NCI-H2081 (cell line): ENCODE results near the gene KAT14.
"Not testable (repeated sequence)": the region's sequence is repeated elsewhere in the genome, so short reads cannot be mapped to it uniquely, and the experiment has no call there.

Source experiments
- DNase-seq, 2 experiments: peaks; one replicate each; lab custom pipeline; 2025; lab: John Stamatoyannopoulos, UW

KAT14 gene

DNA sequence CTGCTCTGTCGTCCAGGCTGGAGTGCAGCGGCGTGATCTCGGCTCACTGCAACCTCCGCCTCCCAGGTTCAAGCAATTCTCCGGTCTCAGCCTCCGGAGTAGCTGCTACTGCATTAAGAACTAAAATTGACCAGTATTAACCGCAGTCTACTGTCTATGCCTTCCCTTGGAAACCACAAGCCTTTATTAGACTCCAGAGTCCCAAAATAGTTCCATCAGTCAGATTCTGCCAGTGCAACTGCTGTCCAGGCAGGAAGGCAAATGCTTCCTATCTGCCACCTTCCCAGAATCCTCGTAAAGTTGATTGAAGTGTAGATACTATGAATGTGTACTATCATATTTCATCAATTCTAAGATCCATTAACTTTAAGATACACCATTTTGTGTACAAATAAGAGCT is 16.7 kb downstream of the KAT14 start:
- DNase-seq = no peak

DNA sequence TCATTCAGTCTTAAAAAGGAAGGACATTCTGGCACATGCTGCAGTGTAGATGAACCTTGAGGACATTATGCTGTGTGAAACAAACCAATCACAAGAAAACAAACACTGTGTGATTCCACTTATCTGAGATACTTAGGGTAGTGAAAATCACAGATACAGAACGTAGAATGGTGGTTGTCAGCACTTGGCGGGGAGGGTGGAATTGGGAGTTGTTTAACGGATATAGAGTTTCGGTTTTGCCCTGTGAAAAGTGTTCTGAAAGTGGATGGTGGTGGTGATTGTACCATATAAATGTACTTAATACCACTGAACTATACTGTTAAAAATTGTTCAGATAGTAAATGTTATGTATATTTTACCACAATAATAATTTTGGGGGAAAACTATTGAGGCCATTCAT is 18.4 kb downstream of the KAT14 start:
- no peak for DNase-seq

DNA sequence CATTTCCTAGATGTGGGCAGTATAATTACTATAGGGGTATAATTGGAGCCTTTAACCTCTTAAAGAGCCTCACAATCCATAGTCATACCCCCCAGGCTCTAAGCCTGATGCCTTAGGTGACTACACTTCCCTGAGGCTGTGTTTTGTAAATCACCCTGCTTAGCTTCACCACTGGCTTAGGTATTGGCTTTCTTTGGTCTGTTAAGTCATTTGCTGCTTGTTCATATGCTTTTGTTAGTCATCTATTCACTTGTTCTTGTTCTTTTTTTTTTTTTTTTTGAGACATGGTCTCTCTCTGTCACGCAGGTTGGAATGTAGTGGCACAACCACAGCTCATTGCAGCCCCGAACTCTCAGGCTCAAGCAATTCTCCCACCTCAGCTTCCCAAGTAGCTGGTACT is 26.7 kb downstream of the KAT14 start:
- no peak for DNase-seq

DNA sequence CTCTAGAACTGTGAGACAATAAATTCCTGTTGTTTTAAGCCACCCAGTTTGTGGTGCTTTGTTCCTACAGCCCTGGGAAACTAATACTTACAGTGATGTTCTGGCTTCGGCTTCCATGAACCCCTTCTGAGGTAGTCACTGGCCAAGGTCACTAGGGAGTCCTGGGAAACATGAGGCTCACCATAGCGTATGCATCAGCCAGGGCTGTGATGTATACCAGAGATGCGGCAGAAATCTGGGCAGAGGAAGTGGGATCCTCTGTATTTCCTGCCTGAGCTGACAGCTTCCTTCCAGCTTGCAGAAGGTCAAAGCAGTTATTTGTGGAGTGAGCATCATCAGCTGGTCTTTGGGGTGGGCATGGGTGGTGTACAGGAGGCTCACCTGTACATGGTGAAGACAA is 27.9 kb downstream of the KAT14 start:
- DNase-seq = no peak

DNA sequence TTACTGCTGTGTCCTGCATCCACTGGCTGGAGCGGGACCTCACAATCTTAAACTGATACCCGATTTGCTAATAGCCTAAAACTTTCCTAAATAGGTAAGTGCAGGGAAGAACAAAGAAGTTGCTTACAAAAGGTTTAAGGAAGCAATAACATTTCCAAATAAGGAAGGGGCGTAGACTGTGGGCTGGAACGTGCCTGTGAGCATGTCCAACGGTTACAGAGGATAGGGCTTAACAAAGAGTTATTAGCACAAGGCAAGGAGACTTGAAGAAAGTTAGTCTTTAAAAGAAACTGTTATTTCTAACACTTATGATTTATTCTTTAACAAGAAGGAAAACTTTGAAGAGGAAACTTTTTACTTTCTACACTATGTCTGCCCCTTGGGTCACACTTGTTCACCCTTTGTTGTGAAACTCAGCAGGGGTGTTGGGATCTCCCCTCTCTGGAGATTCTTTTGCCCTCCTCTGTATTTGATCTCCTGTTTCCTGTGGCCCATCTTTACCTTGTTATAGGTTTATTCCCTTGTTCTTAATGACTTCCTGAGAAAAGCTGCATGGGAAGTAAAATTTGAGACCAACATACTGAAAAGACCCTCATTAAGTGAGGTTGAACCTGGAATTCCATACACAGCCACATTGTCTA is 28.7 kb downstream of the KAT14 start:
- DNase-seq = no peak

DNA sequence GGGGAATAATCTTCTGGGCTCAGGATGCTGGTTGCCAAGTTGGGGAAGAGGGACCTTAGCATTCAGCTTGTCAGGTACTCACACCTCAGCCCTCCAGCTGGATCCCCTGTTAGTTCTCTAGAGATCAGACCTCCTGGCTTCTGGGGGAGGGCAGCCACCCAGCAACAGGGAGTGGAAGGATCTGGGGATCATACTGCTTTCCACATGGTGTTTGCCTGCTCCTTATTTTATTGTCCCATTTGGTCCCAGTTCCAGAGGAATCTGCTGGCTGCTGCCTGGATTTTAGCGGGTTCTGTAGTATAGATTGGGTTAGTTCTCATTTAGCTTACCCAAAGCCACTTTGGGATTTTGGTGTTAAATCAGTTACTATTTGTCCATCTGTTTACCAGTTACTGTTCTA is 29.3 kb downstream of the KAT14 start:
- DNase-seq = no peak

DNA sequence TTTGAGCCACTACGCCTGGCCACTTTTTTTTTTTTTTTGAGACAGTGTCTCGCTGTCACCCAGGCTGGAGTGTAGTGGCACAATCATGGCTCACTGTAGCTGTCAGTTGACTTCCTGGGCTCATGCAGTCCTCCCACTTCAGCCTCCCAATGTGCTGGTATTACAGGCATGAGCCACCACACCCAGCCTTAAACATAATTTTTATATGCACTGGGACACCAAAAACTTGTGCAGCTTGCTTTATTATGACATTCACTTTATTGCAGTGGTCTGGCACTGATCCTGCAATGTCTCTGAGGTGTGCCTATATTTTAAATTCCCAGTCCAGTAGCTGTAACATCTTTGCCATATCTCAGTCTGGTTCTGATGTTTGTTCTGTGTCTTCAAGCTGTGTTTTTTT is 34.7 kb downstream of the KAT14 start:
- no peak for DNase-seq

DNA sequence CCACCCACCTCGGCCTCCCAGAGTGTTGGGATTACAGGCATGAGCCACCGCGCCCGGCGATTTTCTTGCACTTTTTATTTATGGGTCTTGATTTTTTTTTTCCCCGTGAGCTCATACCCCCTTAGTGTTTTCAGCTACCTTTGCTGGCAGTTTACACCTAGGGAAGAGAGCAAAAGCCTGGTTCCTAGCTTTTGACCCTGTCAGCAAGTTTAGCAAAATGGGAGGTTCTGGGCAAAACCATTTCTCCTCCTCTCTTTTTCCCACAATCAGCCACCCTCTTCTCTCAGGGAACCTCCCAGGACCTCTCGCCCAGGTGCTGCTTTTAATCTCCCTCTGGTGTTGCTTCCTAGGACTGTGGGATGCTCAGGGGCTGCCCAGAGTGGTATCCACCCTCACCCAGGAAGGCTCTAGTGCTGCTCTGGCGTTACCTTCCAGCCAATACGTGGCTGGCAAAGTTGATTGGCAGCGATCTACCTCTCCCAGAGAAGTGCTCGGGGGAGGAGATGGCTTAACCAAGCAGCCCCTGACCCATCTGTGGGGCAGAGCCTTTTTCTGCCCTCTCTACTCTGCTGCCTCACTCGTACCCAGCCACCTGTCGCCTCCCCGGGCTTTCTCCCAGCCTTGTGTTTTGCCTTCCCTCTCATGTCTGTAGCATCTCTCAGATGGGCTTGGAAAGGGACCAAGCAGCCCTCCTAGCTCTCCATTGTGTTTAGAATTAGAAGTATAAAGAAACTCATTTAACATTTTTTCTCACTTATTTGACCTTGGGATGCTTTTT is 37.4 kb downstream of the KAT14 start:
- no peak for DNase-seq

DNA sequence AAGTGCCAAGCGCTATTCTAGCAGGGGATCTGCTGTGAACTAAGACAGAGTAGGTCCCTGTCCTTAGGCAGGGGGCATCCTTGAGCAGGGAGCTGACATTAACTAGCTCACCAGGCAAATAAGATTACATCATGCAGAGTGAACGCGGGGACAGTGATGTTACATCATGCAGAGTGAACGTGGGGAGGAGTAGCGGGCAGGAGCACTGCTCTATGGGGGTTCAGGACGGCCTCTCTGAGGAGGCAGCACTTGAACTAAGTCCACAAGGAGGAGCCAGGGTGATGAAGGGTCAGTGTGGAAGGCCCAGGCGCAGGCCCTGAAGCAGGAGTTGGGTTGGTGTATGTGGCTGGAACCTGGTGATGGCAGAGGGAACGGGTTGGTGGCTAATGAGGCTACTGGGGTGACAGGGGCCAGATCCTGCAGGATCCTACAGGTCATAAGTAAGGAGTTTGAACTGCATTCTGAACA is 38.7 kb downstream of the KAT14 start:
- no peak for DNase-seq

DNA sequence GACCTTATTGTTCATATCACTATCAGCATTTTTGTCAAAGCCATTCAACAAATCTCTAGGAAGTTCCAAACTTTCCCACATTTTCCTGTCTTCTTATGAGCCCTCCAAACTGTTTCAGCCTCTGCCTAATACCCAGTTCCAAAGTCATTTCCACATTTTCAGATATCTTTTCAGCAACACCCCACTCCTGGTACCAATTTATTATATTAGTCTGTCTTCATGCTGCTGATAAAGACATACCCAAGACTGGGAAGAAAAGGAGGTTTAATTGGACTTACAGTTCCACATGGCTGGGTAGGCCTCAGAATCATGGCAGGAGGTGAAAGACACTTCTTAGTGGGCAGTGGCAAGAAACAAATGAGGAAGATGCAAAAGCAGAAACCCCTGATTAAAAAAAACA is 42.7 kb downstream of the KAT14 start:
- not testable (repeated sequence) for DNase-seq

DNA sequence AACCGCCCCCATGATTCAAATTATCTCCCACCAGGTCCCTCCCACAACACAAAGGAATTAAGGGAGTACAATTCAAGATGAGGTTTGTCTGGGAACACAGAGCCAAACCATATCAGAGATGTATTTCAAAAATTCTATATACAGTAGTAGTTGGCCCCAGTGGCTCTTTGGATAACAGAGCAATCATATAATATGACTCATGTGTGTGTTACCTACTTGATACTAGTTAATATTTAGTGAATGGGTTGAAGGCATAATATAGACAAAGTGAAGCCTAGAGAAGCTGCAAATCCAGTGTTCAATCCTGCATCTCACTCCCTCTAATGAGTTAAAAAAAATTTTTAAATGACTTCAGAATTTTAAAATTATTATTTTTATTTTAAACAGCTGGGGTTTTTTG is 43.2 kb downstream of the KAT14 start:
- no peak for DNase-seq

DNA sequence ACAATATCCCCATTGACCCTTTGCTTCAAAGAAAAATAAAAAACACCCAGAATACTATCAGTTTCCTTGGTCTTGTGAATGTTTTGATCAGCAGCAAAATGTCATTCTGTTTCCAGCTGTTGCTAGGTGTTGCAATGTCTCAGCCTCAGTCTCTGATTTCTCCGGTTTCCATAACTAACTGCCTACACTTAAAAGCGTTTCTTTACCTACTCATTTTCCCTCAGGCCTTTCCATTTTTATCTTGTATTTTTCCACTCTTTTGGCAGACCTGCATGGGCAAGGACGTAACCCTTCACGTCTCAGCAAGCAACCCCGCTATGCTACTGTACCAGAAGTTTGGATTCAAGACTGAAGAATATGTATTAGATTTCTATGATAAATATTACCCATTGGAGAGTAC is 49.4 kb downstream of the KAT14 start:
- no peak for DNase-seq

DNA sequence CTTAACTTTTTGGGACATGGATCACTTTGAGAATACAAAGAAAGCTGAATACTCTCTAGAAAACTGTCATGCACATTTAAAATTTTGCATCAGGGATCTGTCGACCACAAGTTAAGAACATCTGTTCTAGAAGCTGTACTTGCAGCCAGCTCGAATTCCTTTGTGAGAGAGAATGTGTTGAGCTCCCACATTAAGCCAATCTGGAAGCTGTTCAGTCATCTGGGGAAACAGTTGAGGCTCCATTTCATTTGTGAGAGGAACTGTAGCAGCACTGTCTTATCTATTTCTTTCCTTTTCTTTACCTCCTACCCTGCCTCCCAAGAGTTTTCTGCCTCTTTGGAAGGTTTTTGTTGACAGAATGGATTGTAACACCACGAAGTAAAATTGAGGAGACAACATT is 50.8 kb downstream of the KAT14 start:
- no peak for DNase-seq

DNA sequence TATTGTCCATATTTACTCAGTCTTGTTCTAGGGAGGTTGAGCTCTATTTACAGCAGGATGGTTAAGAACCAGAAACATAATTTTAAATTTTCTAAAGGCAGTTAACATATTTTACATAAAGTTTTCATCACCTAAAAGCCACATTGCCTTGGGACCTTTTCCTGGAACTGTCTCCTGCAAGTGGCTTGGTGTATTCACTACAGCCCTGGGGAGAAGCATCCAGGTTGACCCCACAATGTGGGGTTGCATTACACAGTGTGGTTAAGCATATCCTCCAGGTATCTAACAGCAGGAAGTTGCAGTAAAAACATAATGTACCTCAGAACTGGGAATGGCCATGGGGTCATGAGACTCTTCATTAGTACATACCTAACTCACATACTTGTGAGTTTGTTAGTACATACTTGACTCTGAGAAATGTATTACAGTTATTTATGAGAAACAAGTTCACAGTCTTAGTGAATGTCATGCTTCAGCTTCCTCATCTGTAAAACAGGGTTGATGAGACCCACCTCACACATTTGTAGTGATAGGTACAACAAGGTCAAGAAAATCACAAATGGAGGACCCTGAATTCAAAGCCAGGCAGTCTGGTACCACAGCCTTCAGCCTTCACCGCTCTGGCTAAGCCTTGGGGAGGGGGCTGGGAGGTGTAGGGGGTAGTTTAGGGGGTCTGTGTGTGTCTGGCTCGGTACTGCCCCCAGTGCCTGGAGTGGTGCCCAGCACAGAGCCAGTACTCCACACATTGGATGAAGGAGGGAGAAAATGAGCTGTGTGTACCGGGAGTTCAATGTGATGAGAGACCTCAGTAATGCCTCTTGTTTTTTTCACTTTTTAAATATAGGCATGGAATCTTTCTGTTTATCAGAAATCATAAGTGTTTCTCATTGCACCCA is 52.9 kb downstream of the KAT14 start:
- no peak for DNase-seq

DNA sequence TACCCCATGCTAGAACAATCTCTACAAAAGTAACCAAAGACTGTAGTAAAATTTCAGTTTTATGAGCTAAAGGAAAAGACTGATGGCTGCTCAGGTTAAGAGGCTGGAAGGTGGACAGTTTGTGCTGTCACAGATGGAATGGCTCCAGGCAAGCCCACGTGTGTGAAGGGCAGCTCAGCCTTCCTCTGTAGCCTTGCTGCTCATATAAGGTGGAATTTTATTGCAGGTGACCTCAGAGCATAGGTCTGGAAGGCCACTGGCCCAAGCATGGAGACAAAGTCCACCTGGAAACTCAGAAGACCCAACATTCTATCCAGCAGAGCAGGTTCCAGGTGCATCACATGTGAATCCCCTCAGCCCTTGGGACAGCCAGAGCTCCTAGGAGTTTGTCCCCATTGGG is 53.6 kb downstream of the KAT14 start:
- no peak for DNase-seq

DNA sequence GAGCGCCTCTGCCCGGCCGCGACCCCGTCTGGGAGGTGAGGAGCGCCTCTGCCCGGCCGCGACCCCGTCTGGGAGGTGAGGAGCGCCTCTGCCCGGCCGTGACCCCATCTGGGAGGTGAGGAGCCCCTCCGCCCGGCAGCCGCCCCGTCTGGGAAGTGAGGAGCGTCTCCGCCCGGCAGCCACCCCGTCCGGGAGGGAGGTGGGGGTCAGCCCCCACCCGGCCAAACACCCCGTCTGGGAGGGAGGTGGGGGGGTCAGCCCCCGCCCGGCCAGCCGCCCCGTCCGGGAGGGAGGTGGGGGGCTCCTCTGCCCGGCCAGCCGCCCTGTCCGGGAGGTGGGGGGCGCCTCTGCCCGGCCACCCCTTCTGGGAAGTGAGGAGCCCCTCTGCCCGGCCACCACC is 56.8 kb downstream of the KAT14 start:
- DNase-seq = not testable (repeated sequence)

DNA sequence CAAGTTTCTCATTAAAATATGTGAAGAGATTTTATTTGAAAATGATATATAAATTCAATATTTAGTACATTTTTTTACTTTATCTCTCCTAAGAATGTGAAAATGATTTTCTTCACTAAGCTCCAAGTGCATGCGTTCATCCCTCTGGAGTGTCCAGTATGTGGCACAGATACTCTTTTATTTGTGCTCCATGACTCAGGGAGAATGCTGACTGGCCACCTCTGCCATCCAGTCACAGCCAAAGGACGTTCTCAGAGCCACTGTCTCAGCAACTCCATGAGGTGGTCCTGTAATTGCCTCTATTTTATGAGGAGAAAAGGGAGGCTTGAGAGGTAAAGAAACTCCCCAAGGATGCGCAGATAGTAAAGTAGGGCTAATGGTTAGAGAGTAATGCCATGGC is 58.3 kb downstream of the KAT14 start:
- no peak for DNase-seq

DNA sequence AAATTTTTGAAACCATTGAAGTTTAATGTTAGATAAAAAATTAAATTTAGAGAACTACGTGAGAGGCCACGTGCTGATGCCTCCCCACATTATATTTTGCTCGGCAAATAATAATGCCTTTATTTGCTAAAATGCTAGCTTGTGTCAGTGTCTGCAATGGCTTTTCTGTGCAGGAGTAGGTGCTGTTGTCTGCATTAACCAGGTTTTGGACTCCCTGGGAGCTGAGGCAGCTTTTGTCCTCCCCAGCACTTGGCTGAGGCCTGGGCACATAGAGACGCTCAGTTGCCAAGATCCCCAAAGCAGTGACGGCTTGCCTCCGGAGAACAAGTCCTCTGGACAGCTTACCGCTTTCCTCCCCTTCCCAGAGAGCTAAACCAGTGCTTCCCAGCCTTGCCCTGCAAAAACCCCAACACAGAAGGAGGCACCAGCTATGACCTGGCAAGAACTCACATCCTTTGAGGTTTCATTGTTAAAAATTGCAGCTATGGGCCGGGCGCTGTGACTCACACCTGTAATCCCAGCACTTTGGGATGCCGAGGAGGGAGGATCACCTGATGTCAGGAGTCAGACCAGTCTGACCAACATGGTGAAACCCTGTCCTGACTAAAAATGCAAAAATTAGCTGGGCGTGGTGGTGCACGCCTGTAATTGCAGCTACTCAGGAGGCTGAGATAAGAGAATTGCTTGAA is 59.9 kb downstream of the KAT14 start:
- DNase-seq = no peak

DNA sequence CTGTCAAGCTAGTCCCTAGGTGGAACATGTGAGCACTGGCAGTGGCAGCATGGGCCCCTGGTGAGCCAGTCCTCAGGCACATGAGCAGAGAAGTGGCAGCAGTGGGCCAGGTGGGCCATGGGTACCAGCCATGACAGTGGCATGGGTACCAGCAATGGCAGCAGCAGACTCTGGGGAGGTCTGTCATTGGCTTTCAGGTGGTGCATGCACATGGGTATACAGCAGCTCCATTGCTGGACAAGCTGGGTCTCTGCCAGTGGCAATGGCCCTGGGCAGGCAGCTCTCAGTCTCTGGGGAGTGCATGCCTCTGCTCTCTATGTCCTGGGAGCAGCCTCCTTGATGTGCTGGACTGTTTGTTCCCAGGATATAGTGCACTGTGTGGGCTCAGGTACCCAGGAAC is 65.3 kb downstream of the KAT14 start:
- no peak for DNase-seq

DNA sequence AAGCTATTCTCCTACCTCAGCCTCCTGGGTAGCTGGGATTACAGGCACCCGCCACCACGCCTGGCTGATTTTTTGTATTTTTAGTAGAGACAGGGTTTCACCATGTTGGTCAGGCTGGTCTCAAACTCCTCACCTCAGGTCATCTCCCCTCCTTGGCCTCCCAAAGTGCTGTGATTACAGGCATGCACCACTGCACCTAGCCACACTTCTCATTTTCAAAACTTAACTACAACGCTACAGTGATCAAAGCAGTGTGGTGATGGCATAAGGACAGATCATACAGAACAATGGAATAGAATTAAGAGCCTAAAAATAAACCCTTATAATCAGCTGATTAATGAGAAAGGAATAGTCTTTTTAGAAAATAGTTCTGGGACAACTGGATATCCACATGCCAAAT is 66.0 kb downstream of the KAT14 start:
- DNase-seq = not testable (repeated sequence)

DNA sequence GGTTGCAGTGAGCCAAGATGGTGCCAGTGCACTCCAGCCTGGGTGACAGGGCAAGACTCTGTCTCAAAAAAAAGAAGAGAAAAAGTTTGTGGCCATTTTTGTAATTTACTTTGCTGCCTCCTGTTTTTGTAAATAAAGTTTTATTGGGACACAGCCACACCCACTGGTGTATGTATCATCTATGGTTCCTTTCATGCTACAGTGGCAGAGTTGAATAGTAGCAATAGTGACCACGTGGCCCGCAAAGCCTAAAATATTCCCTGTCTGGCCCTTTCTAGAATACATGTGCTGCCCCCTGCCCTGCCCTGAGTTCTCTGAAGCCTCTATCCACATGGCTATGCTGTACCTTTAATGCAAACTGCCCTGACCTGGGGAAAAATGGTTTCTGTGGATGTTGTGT is 75.3 kb downstream of the KAT14 start:
- DNase-seq = no peak

DNA sequence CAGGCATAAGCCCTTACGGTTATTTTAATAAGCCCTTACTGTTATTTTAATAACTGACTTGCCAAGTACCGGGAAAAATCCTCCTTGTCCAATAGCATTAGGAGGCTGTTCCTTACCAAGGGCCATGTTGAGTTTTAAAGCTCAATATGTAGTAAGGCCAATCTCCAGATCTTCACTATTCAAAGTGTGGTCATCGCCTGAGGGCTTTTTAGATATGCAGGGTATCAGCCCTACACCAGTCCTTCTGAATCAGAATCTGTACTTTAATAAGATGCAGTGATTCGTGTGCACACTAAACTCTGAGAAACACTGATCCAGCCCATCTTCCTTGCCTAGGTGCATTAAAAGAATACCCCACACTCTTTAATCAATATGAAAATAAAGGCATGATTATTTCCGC is 77.9 kb downstream of the KAT14 start:
- no peak for DNase-seq
